Neuronal stem cell (in vitro differentiated cells): Measurements from ENCODE around the gene FOXL3.

ENCODE experiments used
- DNase-seq: peaks from one replicate; pipeline ENCODE4 v3.0.0-alpha.2; 2013; ENCODE audit warnings: low spot score
- H2AFZ ChIP-seq: one replicate; pipeline ENCODE4 v1.6.1; 2013; ENCODE audit warnings: mild to moderate bottlenecking, low read length, inconsistent platforms
- H2AK5ac ChIP-seq: 2 replicates; pipeline ENCODE4 v1.6.1; 2013; ENCODE audit warnings: low read depth, mild to moderate bottlenecking, inconsistent platforms, low read length, moderate library complexity, mixed read lengths
- H2BK120ac ChIP-seq: 2 replicates; pipeline ENCODE4 v1.6.1; 2013; ENCODE audit warnings: low read depth, mild to moderate bottlenecking, inconsistent platforms, low read length, moderate library complexity, mixed read lengths
- H2BK12ac ChIP-seq: one replicate; pipeline ENCODE4 v1.6.1; 2013; ENCODE audit warnings: low read length, inconsistent platforms
- H2BK15ac ChIP-seq: 2 replicates; pipeline ENCODE4 v1.6.1; 2013; ENCODE audit warnings: mild to moderate bottlenecking, low read length, inconsistent platforms, mixed read lengths
- H2BK5ac ChIP-seq: one replicate; pipeline ENCODE4 v1.6.1; 2013; ENCODE audit warnings: inconsistent platforms, mild to moderate bottlenecking, low read length, moderate library complexity
- H3K14ac ChIP-seq: one replicate; pipeline ENCODE4 v1.6.1; 2013; ENCODE audit warnings: low read length, inconsistent platforms
- H3K18ac ChIP-seq: 2 replicates; pipeline ENCODE4 v1.6.1; 2013; ENCODE audit warnings: low read length, inconsistent platforms
- H3K23ac ChIP-seq: 2 replicates; pipeline ENCODE4 v1.6.1; 2013; ENCODE audit warnings: low read depth, mild to moderate bottlenecking, mixed read lengths, low read length, inconsistent platforms; ENCODE audit not compliant: poor library complexity
- H3K27ac ChIP-seq: replicated peaks from 3 replicates; pipeline ENCODE4 v1.5.1; 2013; ENCODE audit warnings: low read length, inconsistent platforms
- H3K27me3 ChIP-seq, 3 experiments: 2 replicates each; pipeline ENCODE4 v1.6.1; 2013; ENCODE audit warnings: low read length in 3 of 3, mild to moderate bottlenecking in 2 of 3, inconsistent platforms in 1 of 3, low read depth in 1 of 3, mixed read lengths in 1 of 3, moderate library complexity in 1 of 3; ENCODE audit not compliant: control insufficient read depth in 3 of 3, insufficient read depth in 3 of 3
- H3K36me3 ChIP-seq, 2 donors: replicated peaks in 1 of 2; 2 replicates each; pipeline ENCODE4 v1.6.1; 2013; ENCODE audit warnings: low read length in 2 of 2; ENCODE audit not compliant: control insufficient read depth in 2 of 2, insufficient read depth in 2 of 2
- H3K4ac ChIP-seq: 2 replicates; pipeline ENCODE4 v1.6.1; 2013; ENCODE audit warnings: inconsistent platforms, mild to moderate bottlenecking, low read length, moderate library complexity
- H3K4me1 ChIP-seq, 2 donors: 1 replicate in 1 of 2; 2 replicates in 1 of 2; pipeline ENCODE4 v1.6.1; 2013; ENCODE audit warnings: low read length in 2 of 2, low read depth in 1 of 2; ENCODE audit not compliant: control insufficient read depth in 2 of 2, insufficient read depth in 1 of 2
- H3K4me2 ChIP-seq: one replicate; pipeline ENCODE4 v1.6.1; 2013; ENCODE audit warnings: mild to moderate bottlenecking, low read length, inconsistent platforms; ENCODE audit not compliant: insufficient read depth, poor library complexity, severe bottlenecking
- H3K4me3 ChIP-seq, 2 donors: 2 replicates each; pipeline ENCODE4 v1.5.1; 2013; ENCODE audit warnings: low read length in 2 of 2, mild to moderate bottlenecking in 2 of 2, inconsistent platforms in 1 of 2, moderate library complexity in 1 of 2
- H3K79me1 ChIP-seq: one replicate; pipeline ENCODE4 v1.6.1; 2013; ENCODE audit warnings: low read depth, mild to moderate bottlenecking, inconsistent platforms, low read length, moderate library complexity
- H3K9ac ChIP-seq: one replicate; pipeline ENCODE4 v1.6.1; 2013; ENCODE audit warnings: mild to moderate bottlenecking, low read depth, low read length, inconsistent platforms; ENCODE audit not compliant: poor library complexity
- H3K9me3 ChIP-seq, 2 donors: replicated peaks in 1 of 2; 2 replicates each; pipeline versions ENCODE3 to v1.6.1; 2013; ENCODE audit warnings: low read length in 2 of 2, mild to moderate bottlenecking in 2 of 2, inconsistent platforms in 1 of 2, low read depth in 1 of 2, mixed read lengths in 1 of 2, moderate library complexity in 1 of 2; ENCODE audit not compliant: control insufficient read depth in 2 of 2, insufficient read depth in 1 of 2
- H4K8ac ChIP-seq: one replicate; pipeline ENCODE4 v1.6.1; 2013; ENCODE audit warnings: low read depth, mild to moderate bottlenecking, inconsistent platforms, low read length, moderate library complexity
- H4K91ac ChIP-seq: one replicate; pipeline ENCODE4 v1.6.1; 2013; ENCODE audit warnings: low read length, low read depth, mild to moderate bottlenecking, inconsistent platforms; ENCODE audit not compliant: poor library complexity
- WGBS, 2 donors: extraction: QIAGEN DNeasy Blood & Tissue Kit; methylation state at CpG; one replicate each; pipeline ENCODE4 v1.1.7; 2013; ENCODE audit warnings: missing lambda C conversion rate in 2 of 2, mixed read lengths in 1 of 2; ENCODE audit not compliant: insufficient read length in 2 of 2, insufficient replicate concordance in 1 of 2; ENCODE audit errors: extremely low coverage in 2 of 2; 5-methylcytosine and 5-hydroxymethylcytosine counted together

FOXL3 gene

DNA sequence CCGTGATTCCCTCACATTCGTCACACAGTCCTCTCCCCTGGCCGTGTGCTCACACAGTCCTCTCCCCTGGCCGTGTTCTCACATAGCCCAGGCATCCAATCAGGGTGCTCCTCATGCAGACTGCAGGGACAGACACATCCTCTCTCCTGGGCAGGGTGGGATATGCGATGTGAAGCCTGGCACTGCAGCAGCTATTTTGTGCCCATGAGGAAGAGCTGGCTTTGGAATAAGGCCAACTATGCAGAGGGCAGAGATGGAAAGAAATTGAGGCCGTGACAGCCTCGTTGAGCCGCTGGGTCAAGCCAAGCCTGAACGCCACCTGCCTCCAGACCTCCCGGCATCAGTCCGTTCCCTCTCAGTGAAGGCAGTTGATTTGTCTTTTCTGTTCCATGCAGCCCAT is 35.8 kb downstream of the FOXL3 start:
- Histone ChIP-seq H3K36me3 (no peaks in the 10 kb centered on the region), H2BK5ac (no peak overlapping the region), H3K9ac (peak overlapping the region; percentile 30), H2BK120ac (no peak overlapping the region), H3K27me3 (peaks cover 0 to 41% (median 6%) of the 10 kb centered on the region in 3 experiments), H2AK5ac (peak overlapping the region; percentile 86), H3K4ac (no peak overlapping the region), H3K23ac (peak overlapping the region; percentile 69), H2BK15ac (no peak overlapping the region), H3K4me1 (peaks cover 0 to 4% of the 10 kb centered on the region in 2 donors), H4K8ac (no peak overlapping the region), H3K4me2 (no peak overlapping the region), H3K14ac (peak overlapping the region; percentile 63), H3K9me3 (peaks cover 0 to 6% of the 10 kb centered on the region in 2 donors), H3K18ac (peak overlapping the region; percentile 17), H2AFZ (no peak overlapping the region), H3K27ac (no peak overlapping the region), H2BK12ac (no peak overlapping the region), H3K79me1 (no peaks in the 10 kb centered on the region), H3K4me3 (peak overlapping the region in 1 of 2 donors; percentile 39), H4K91ac (no peak overlapping the region)
- WGBS, 2 donors: no CpG with 5 or more reads among the region's 11 CpGs
- DNase-seq: no peak

DNA sequence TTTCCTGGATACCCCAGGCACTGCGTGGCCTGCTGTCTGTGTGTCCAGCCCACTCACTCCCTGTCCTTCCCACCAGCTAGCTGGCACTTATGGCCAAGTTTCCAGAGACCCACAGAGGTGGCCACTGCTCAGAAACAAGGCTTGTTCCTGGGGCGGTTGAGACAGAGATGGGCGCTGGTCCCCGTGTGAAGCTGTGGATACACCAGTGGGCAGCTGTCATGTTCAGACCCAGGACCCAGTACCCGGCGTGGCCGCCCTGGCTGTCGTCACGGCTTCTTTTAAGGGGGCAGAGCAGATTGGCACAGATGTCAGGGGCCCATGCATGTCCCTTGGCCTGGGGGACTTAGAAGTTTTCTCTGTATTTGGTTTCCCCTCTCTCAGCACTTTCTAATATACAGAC is 36.3 kb downstream of the FOXL3 start:
- Histone ChIP-seq H2BK120ac (no peak overlapping the region), H3K23ac (no peak overlapping the region), H3K4ac (no peak overlapping the region), H2AFZ (no peak overlapping the region), H3K27me3 (peaks cover 0 to 45% (median 8%) of the 10 kb centered on the region in 3 experiments), H3K18ac (peak overlapping the region; percentile 6), H2BK12ac (no peak overlapping the region), H3K36me3 (no peaks in the 10 kb centered on the region), H3K4me2 (no peak overlapping the region), H4K8ac (no peak overlapping the region), H3K14ac (no peak overlapping the region), H3K4me1 (peaks cover 0 to 5% of the 10 kb centered on the region in 2 donors), H2BK5ac (no peak overlapping the region), H2BK15ac (no peak overlapping the region), H3K9ac (peak overlapping the region; percentile 9), H4K91ac (no peak overlapping the region), H2AK5ac (peak overlapping the region; percentile 86), H3K27ac (no peak overlapping the region), H3K9me3 (peaks cover 0 to 6% of the 10 kb centered on the region in 2 donors), H3K4me3 (peak overlapping the region in 1 of 2 donors; percentile 39), H3K79me1 (no peaks in the 10 kb centered on the region)
- no peak for DNase-seq
- no CpG with 5 or more reads among the region's 9 CpGs for WGBS, 2 donors

DNA sequence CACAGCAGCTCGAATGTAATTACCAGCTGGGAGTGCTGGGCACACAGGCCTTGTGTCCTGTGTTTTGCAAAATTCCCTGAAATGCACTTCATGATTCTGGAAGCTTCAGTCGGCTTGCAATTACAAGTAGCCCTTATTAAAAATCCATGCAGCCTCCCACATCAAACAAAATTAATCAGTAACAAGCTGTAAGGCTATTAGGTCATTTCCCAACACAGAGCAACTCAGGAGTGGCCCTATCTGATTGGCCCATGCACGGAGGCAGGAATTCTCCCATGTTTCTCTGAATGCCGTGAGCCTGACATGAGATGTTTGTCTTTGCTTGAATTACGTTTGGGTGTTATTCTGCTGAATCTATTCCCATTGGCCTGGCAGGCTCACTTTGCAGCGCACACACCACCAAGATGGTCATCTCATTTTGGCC is 36.9 kb downstream of the FOXL3 start:
- no peak overlapping the region for H3K4me2 ChIP-seq
- no peak overlapping the region for H4K91ac ChIP-seq
- no peak overlapping the region for H3K23ac ChIP-seq
- H2AFZ ChIP-seq: no peak overlapping the region
- H3K79me1 ChIP-seq: no peaks in the 10 kb centered on the region
- peaks cover 0 to 6% of the 10 kb centered on the region in 2 donors for H3K9me3 ChIP-seq
- no peak overlapping the region for H2AK5ac ChIP-seq
- H2BK15ac ChIP-seq: no peak overlapping the region
- H3K4ac ChIP-seq: no peak overlapping the region
- H3K4me3 ChIP-seq: no peak overlapping the region
- peaks cover 0 to 5% of the 10 kb centered on the region in 2 donors for H3K4me1 ChIP-seq
- no peak overlapping the region for H2BK5ac ChIP-seq
- peak overlapping the region; percentile 31 for H3K14ac ChIP-seq
- H3K36me3 ChIP-seq: no peaks in the 10 kb centered on the region
- H3K27me3 ChIP-seq: peaks cover 0 to 46% (median 6%) of the 10 kb centered on the region in 3 experiments
- no CpG with 5 or more reads among the region's 6 CpGs for WGBS, 2 donors
- no peak overlapping the region for H3K9ac ChIP-seq
- no peak for DNase-seq
- H3K18ac ChIP-seq: peak overlapping the region; percentile 36
- H2BK12ac ChIP-seq: no peak overlapping the region
- no peak overlapping the region for H4K8ac ChIP-seq
- peak overlapping the region; percentile 66 for H2BK120ac ChIP-seq
- no peak overlapping the region for H3K27ac ChIP-seq

DNA sequence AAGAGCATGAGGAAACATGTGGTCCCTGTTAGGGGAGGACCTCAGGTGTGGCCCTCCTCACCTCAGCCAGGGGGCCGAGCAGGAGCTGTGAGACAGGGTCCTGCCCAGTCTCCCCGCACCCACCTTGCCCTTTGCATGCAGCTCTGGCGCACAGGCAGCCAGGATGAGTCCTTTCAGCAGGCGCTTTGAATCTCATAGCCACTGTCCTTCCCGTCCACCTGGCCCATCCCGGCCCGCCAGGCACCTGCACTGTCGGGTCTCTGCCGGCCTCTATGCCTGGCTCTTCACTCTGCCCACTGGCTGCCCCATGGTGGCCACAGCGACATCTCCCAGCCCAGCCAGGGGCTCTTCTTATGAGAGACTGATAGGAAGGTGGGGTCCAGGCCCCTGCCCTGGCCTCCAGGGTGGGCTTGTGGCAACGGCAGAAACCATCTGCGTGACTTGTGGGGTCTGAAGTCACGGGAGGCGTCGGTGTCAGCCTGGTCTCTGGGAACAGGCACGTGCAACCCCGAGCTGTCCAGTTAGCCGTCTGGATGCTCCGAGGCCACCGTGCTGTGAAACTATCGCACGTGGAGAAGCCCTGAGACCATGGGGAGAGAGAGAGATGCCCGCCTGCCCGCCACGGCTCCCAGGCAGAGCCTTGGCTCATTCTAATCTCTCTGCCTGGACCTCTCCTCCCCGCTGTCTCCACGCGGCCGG is 37.4 kb downstream of the FOXL3 start:
- peaks cover 0 to 7% of the 10 kb centered on the region in 2 donors for H3K4me1 ChIP-seq
- H3K18ac ChIP-seq: peak overlapping the region; percentile 36
- no peak overlapping the region for H3K4me3 ChIP-seq
- H3K23ac ChIP-seq: peak overlapping the region; percentile 45
- no peak overlapping the region for H3K9ac ChIP-seq
- H4K91ac ChIP-seq: no peak overlapping the region
- H3K4me2 ChIP-seq: no peak overlapping the region
- H3K9me3 ChIP-seq: peaks cover 0 to 6% of the 10 kb centered on the region in 2 donors
- H3K79me1 ChIP-seq: no peaks in the 10 kb centered on the region
- no peak overlapping the region for H4K8ac ChIP-seq
- no peak overlapping the region for H2BK12ac ChIP-seq
- H2AK5ac ChIP-seq: peak overlapping the region; percentile 64
- no peak overlapping the region for H2AFZ ChIP-seq
- no CpG with 5 or more reads among the region's 29 CpGs for WGBS, 2 donors
- no peak overlapping the region for H2BK5ac ChIP-seq
- H2BK15ac ChIP-seq: no peak overlapping the region
- no peak overlapping the region for H3K4ac ChIP-seq
- H3K36me3 ChIP-seq: no peaks in the 10 kb centered on the region
- H2BK120ac ChIP-seq: peak overlapping the region; percentile 66
- peak overlapping the region; percentile 31 for H3K14ac ChIP-seq
- DNase-seq: no peak
- peaks cover 0 to 49% (median 8%) of the 10 kb centered on the region in 3 experiments for H3K27me3 ChIP-seq
- no peak overlapping the region for H3K27ac ChIP-seq
